CD4-positive, alpha-beta T cell (primary cell): ENCODE data around the gene CD300A. TPM values are rescaled to one million over a fixed set of nuclear protein-coding genes. Genes with fewer than 3 reads are reported as not detected.

ENCODE experiments used
- ATAC-seq: fragments of 200-7000 bp; cut with Tn5 transposase; one replicate; pipeline ENCODE4 v1.10.0; 2022; ENCODE audit warnings: mild to moderate bottlenecking; ENCODE audit not compliant: poor library complexity
- CTCF ChIA-PET: fragments of 350-600 bp; sonication (Branson Sonifier 250); formaldehyde crosslinking; loops from one replicate; lab custom pipeline; 2021; ENCODE audit warnings: antibody characterized with exemption, inconsistent platforms; lab: Charles Lee
- POLR2A ChIA-PET: fragments of 350-600 bp; sonication (Branson Sonifier 250); formaldehyde crosslinking; loops from one replicate; lab custom pipeline; 2021; ENCODE audit warnings: antibody characterized with exemption, inconsistent platforms; lab: Charles Lee
- DNase-seq, 14 experiments: peaks; one replicate each; pipeline ENCODE4 v3.0.0-alpha.2; 2013 to 2020; ENCODE audit warnings: mixed read lengths in 2 of 14
- H3K27ac ChIP-seq, 2 donors: one replicate each; pipeline versions ENCODE4 v1.5.1 to v1.7.0; 2013; ENCODE audit warnings: low read length in 2 of 2, low read depth in 1 of 2, mild to moderate bottlenecking in 1 of 2
- H3K27me3 ChIP-seq, 2 experiments: 1 replicate in 1 of 2; 2 replicates in 1 of 2; pipeline versions ENCODE4 v1.6.1 to v1.7.0; 2013; ENCODE audit warnings: low read length in 2 of 2, control low read depth in 1 of 2, mild to moderate bottlenecking in 1 of 2, moderate library complexity in 1 of 2; ENCODE audit not compliant: insufficient read depth in 2 of 2, control insufficient read depth in 1 of 2
- H3K36me3 ChIP-seq: one replicate; pipeline ENCODE4 v1.6.1; 2013; ENCODE audit warnings: low read length, control low read depth; ENCODE audit not compliant: insufficient read depth
- H3K4me1 ChIP-seq: one replicate; pipeline ENCODE4 v1.6.1; 2013; ENCODE audit warnings: low read length, control low read depth; ENCODE audit not compliant: insufficient read depth
- H3K4me3 ChIP-seq: one replicate; pipeline ENCODE4 v1.5.1; 2013; ENCODE audit warnings: mild to moderate bottlenecking, low read length, moderate library complexity
- H3K9me3 ChIP-seq, 2 experiments: 1 replicate in 1 of 2; 2 replicates in 1 of 2; pipeline versions ENCODE4 v1.6.1 to v1.7.0; 2013; ENCODE audit warnings: low read length in 2 of 2, mild to moderate bottlenecking in 2 of 2, control low read depth in 1 of 2, moderate library complexity in 1 of 2; ENCODE audit not compliant: control insufficient read depth in 1 of 2, insufficient read depth in 1 of 2
- H3K27ac Mint-ChIP-seq: one replicate; pipeline ENCODE4 v1.8.0; 2020; ENCODE audit warnings: mixed read lengths
- H3K27me3 Mint-ChIP-seq: one replicate; pipeline ENCODE4 v1.8.0; 2021; ENCODE audit warnings: mixed read lengths
- H3K36me3 Mint-ChIP-seq: one replicate; pipeline ENCODE4 v1.8.0; 2021; ENCODE audit warnings: low read depth, mixed read lengths
- H3K4me1 Mint-ChIP-seq: one replicate; pipeline ENCODE4 v1.8.0; 2021; ENCODE audit warnings: low read depth, mixed read lengths
- H3K4me3 Mint-ChIP-seq: one replicate; pipeline ENCODE4 v1.8.0; 2020; ENCODE audit warnings: mild to moderate bottlenecking, mixed read lengths
- H3K9me3 Mint-ChIP-seq: one replicate; pipeline ENCODE4 v1.8.0; 2020; ENCODE audit warnings: mixed read lengths
- CTCF ChIP-seq: fragments of 200-600 bp; IDR thresholded peaks from one replicate; pipeline ENCODE4 v1.8.0; 2022; ENCODE audit warnings: antibody characterized with exemption, mild to moderate bottlenecking
- intact Hi-C, 2 experiments: fragments of 100-400 bp; cut with DNase I in 1 of 2; cut with micrococcal nuclease in 1 of 2; formaldehyde crosslinking; loops; one replicate each; pipeline versions ENCODE4 v1.15.1 to v1.9.0; 2023 to 2025; cut with DNase I, micrococcal nuclease
- total RNA-seq, 174 experiments: library from RNA in 2 of 174; stranded (reverse) in 2 of 174; gene quantifications; one replicate each; pipeline ENCODE4 v1.2.3 and lab custom pipeline; 2021 to 2026

CD300A gene
- total RNA-seq, 2 experiments from 2014 or later, result 1.8 to 2.6 TPM

- ChIA-PET POLR2A (no interaction called here), CTCF (no interaction called here)
- H3K4me3 Mint-ChIP-seq, result no peak overlapping the region
- no peak for TF ChIP-seq CTCF
- Histone ChIP-seq H3K36me3 (no peaks in the 10 kb centered on the region), H3K4me1 (peaks cover 34% of the 10 kb centered on the region), H3K4me3 (no peak overlapping the region), H3K27me3 (peaks cover 0 to 3% of the 10 kb centered on the region in 2 experiments), H3K9me3 (no peaks in the 10 kb centered on the region), H3K27ac (no peak overlapping the region)
- no peak for DNase-seq
- intact Hi-C loops, result no loop called here
- H3K27me3 Mint-ChIP-seq, result peaks cover 8% of the 10 kb centered on the region
- H3K4me1 Mint-ChIP-seq, result peaks cover 7% of the 10 kb centered on the region
- H3K9me3 Mint-ChIP-seq, result no peaks in the 10 kb centered on the region
- no peaks in the 10 kb centered on the region for H3K36me3 Mint-ChIP-seq
- no peak for ATAC-seq
- H3K27ac Mint-ChIP-seq, result no peak overlapping the region
Observed at GRCh38 chr17:74450925-74451403, 15.5 kb upstream of the CD300A start.

- no peaks in the 10 kb centered on the region for H3K36me3 ChIP-seq
- H3K27me3 ChIP-seq, result peaks cover 0 to 3% of the 10 kb centered on the region in 2 experiments
- H3K4me3 Mint-ChIP-seq, result no peak overlapping the region
- H3K4me1 Mint-ChIP-seq, result peaks cover 7% of the 10 kb centered on the region
- H3K27ac Mint-ChIP-seq, result no peak overlapping the region
- no peaks in the 10 kb centered on the region for H3K9me3 ChIP-seq
- no peaks in the 10 kb centered on the region for H3K9me3 Mint-ChIP-seq
- no peak overlapping the region for H3K4me3 ChIP-seq
- no peak for TF ChIP-seq CTCF
- peaks cover 8% of the 10 kb centered on the region for H3K27me3 Mint-ChIP-seq
- no peaks in the 10 kb centered on the region for H3K36me3 Mint-ChIP-seq
- intact Hi-C loops, result no loop called here
- no peak for ATAC-seq
- H3K4me1 ChIP-seq, result peaks cover 31% of the 10 kb centered on the region
- H3K27ac ChIP-seq, result no peak overlapping the region
- POLR2A ChIA-PET, result no interaction called here
- DNase-seq, result no peak
- CTCF ChIA-PET, result no interaction called here
Observed at GRCh38 chr17:74451557-74451956, 14.9 kb upstream of the CD300A start.

GRCh38 chr17:74452033-74452840 is 14.2 kb upstream of the CD300A start:
- H3K9me3 ChIP-seq, result no peaks in the 10 kb centered on the region
- no peak overlapping the region for H3K27ac Mint-ChIP-seq
- no peaks in the 10 kb centered on the region for H3K36me3 ChIP-seq
- no peak for TF ChIP-seq CTCF
- H3K27ac ChIP-seq, result no peak overlapping the region
- peak overlapping the region; percentile 51 for H3K4me3 Mint-ChIP-seq
- H3K4me1 ChIP-seq, result peaks cover 32% of the 10 kb centered on the region
- H3K27me3 ChIP-seq, result peaks cover 0 to 3% of the 10 kb centered on the region in 2 experiments
- peak in 1 of 14 experiments; percentile 59 for DNase-seq
- H3K36me3 Mint-ChIP-seq, result no peaks in the 10 kb centered on the region
- ChIA-PET POLR2A (interaction anchor here (0.8 kb wide), 1 partner anchor 27 kb away, joined by 3 read pairs; no protein-coding TSS in a partner anchor), CTCF (no interaction called here)
- intact Hi-C loops, result no loop called here
- H3K9me3 Mint-ChIP-seq, result no peaks in the 10 kb centered on the region
- H3K27me3 Mint-ChIP-seq, result peaks cover 8% of the 10 kb centered on the region
- ATAC-seq, result no peak
- peaks cover 7% of the 10 kb centered on the region for H3K4me1 Mint-ChIP-seq
- H3K4me3 ChIP-seq, result no peak overlapping the region
